ENCODE measurements around the gene VSTM4.
A peak's percentile ranks its signal among the peaks of the same experiment; 100 is the strongest.

VSTM4 gene

DNA sequence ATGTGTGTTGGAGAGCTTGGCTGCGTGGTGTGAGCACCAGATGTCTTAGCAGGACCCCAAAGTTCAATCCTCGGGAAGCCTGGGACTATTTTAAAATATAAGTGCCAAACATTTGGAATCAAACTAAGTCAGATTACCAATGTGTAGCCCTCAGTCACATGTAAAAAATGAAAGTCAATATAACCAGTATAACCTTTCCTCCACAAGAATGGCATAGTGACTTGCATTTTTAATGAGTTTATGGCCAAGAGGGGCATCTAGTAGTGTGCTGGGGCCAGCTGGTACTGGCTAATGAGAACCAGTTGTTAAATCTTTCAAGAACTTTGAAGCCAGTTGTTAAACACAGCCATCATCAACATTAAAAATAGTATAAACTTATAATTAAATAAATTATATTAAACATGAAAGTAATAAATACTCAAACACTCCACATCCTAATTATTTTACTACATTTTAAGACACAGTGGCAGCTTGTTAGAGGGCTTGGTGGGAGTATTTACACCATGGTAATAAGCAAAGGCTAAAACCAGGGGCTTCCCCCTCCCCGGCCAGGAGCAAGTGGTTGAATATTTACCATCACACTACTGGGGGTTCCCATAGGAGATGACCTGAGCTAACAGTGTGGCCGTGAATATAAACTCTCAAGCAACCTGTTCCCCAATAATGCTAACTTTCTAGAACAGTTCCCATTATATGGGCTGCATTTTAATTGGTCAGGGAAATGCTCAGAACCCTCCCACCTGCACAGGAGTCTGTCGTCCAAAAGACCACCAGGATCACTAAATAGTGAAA is 26.4 kb upstream of the VSTM4 start:
- DNase-seq: no peak

DNA sequence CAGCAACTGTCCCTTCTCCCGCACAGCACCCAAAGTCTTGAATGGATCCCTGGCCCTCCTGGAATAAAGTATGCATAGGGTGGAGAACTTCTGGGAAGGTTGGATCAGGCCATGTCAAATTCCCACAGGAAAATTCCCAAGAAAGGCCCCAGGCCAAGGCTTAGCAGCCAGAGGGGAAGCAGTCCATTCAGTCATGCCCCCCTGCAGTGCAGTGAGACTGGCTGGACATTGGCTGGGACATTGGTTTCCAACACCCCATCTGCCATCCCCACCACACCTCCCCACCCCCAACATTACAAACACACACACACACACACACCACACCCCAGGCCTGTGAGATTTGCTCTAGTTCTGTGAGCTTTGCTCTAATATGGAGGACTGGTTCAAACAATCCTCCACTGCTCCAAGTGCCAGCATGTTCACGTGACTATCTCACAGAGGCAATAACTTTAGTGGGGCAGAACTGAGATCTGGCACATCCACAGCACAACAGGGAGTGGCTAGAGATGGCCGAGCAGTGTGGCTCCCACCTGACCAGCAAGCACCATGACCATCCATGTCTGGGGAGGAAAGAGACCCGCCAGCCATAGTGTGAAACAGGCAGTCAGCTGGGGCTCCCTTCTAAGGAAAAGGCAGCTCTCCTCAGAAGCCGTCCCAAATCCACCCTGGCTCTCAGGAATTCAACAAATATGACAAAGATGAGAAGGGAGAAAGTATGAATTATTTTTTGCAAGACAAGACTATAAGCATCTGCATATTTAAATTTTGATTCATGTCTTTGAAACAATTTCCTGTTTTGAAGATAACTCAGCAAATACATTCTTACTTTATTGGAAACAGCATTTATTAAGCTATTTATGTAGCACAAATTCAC is 25.2 kb upstream of the VSTM4 start:
- no peak for DNase-seq

DNA sequence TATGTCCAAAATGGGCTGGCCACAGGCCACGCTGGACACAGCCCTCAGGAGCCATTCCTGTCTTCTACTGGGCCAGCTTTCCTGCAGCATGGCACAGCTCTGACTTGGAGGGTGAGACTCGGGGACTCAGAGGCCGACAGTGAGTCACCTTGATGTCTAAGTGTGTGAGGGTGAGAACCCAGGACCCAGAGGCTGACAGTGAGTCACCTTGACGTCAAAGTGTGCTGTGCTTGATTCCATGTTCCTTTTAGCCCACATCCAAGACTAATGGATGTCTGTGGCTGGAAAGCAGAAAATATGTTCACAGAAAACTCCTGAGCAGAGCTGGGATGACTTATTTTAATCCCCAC is 24.5 kb upstream of the VSTM4 start:
- no peak for DNase-seq

DNA sequence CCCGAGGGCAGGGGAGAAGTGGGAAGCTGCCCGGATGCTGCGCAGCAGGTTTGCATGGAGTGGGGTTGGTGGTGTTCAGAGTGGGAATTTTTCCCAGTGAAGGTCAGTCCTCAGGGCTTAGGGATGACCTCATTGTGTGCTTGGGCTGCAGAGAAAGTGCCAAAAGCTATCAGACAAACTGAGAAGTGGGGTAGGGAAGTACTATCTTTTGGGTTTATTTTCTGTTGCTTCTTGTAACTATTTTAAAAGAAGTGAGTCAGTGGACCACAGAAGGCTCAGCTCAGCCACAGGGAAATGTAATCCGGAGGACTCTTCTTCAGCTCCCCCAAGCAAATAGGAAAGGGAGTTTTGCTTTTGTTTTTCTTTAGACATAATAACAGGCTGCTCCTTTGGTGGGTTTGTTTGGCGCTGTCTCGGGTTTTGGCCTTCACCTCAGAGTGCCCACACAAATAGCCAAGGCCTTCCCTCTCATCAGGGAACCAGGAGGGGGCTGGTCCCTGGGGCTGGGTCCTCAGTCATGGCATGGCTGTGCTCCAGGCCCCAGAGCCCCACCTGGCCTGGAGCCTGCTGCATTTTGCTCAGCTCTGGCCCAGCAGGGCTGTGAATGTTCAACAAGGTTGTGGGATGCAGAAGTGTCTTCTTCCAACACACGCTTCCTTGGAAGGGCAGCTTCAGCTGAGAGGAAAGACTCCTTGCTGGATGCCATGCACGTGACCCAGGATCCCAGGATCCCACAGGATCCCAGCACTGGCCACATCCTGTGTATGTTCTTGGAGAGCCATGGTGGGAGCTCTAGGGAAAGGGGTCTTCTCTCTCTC is 23.9 kb upstream of the VSTM4 start:
- DNase-seq: peak; percentile 80 to 81

DNA sequence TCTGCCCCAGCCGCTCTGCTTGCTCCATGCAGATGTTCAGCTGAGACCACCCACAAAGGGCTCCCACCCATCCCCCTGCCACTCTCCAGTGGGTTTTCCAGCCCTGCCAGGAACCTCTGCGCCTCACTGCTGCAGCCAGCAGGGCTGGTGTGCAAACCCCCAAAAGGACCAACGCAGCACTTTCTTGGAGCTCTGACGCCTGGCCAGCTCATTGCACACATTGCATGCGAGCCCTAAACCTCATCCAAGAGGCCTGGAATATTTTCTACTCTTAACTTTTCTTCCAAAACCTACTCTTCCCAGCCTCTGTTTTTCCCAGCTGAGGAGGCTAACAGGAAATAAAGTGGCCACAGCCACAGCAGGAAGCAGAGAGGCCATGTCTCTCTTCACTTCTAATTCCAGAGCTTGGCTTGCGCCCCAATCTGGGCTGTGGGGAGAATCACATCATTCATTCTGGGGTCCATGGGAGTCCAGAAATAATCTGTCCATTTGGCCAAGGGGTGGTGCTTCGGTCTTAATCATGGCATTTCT is 23.1 kb upstream of the VSTM4 start:
- DNase-seq: no peak

DNA sequence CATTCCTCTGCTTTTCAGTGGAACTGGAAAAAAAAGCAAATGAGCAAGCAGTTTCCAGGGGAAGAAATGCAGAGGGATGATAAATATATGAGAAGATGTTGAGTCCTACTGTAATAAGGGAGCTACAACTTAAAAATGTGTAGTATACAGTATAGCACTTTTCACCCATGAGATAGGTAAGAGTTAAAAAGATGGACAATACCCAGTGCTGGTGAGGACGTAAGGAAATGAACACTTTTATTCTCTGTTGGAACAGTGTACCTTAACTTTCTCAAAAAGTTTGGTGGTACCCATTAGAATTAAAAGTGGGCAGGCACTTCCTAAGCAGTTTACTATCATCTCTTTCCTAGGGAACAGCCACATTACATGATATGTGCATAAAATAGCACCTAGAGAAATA is 21.2 kb upstream of the VSTM4 start:
- no peak for DNase-seq

DNA sequence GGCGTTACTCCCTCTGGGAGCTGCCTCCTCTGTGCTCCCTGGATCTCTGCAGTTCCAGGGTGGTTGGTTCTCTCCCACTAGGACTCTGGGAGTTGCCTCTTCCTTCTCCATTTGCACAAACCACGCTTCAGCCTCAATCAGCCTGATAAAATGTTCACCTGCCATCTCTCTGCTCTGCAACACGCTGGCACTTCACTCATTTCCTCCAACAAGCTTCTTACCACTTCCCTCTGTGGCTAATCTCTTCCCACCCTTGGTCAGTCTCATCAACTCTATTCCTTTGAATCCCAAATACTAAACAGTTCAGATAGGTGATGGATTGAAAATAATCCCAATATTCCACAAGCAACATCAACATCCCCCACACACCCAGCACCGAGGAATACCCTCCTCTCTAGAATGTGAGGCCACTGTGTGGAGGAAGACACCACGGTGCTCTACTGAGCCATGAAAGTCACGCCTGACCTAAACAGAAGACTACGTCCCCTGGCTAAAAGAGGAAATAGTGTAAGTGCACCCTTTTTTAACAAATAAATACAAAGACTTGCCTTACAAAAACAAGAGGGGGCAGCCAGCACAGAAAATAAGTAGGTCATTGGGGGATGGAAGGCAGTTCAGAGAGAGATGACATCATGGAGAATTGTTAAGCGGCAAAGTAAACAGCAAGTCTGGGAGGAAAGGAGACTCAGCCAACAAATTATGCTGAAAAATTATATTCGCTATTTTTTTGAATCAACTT is 20.4 kb upstream of the VSTM4 start:
- peak; percentile 43 to 50 for DNase-seq

DNA sequence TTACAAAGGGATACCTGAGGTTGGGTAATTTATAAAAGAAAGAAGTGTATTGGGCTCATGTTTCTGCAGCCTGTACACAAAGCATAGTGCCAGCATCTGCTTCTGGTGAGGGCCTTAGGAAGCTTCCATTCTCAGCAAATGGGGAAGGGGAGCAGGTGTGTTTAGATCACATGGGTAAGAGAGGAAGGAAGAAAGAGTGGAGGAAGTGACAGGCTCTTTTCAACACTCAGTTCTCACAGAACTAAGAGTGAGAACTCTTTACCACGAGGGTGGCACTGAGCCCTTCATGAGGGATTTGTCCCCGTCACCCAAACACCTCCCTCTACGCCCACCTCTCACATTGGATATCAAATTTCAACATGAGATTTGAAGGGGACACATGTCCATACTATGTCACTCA is 19.0 kb upstream of the VSTM4 start:
- no peak for DNase-seq

DNA sequence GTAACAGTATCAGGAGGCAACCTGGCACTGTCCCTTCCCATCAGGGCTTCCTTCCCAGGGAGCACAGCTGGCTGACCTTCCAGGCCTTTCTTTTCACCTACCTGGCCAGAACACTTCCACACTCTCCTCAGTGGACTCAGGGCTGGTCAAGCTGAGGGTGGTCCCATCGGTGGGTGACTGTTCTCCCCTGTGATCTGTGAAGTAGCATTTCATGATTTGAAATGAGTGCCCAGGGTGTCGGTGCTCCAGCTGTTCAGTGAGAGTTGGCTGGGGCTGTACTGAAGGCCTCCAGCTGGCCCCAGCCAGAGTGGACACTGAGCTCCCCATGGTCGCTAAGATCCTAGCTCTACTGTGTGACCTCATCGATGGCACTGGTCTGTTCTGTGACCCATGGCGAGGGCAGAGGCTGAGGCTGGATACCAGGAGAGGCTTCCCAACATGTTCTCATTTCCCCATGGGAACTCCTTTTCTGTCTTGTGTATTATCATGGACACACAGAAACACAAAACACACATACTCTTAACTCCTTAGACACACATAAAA is 18.5 kb upstream of the VSTM4 start, which contains the start of gene FAM170B:
Gene FAM170B, minus strand, starts transcription at position 316 of the 543 bp plus-strand sequence. Its CDS starts 103 bp downstream, at position 213.
- no peak for DNase-seq

DNA sequence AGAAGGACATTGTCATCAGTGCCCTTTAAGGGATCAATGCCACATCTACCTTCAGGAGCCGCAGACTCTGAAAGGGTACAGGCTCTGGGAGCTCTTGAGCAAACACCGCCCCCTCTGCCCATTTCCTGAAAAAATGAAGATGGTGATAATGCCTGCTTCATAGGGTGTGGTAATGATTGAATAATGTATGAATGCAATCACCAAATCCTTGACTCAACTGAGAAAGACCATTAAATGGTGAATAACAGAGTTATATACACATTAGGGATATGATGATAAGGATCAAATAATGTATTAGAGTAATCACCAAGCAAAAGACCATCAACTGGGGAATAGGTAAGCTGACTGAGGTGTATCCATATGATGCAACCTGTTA is 17.0 kb upstream of the VSTM4 start:
- DNase-seq: no peak

DNA sequence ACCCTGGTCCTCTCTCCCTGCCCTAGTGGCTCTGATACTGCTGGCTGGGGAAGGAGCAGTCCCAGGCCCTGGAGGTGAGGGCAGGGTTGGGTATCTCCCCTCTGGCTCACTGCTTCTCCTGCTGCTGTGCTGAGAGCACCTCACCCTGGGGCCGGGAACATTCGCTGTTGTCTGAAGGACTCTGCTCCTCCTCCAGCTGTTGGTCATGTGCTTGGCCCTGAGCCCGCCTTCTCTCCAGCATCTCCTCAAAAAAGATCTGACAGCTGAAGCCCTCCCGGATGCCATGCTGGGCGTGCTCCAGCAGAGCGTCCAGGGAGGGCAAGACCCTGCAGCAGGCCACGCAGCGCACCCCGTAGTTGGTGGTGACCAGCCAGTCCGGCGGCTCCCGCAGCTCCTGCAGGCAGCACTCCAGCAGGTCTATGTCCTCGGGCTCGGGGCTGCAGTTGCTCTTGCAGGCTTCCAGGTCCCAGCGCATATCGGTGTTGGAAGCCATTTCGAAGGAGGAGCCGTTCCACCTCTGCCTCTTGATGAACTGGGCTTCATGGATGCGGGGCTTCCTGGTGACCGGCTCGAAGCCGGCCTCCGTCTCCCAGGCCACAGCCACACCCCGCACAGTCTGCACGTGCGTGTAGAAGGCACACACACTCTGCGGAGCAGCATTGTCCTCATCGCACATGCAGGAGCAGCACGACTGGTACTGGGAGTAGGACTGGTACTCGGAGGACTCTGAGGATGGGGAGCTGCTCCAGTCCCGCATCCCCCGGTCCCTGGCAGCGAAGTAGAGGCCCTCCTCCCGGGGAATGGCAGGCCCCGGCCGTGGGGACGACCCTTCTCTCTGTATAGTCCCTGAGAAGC is 16.4 kb upstream of the VSTM4 start:
- no peak for DNase-seq

DNA sequence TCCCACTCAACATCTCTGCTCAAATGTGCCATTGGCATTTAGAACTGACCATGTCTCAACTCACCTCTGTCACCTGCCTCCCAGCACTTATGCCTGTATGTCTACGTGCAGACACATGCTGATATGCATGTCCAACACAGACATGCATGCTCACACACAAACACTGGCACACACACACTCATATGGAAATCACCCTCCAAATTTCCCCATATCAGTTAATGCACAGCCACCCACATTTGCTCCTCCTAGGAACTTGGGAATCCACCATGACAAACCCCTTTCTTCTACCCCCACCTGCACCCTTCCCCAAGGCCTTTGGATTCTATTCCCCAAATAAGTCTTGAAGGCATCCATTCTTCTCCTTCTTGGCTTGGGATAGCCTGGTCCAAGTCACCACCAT is 14.1 kb upstream of the VSTM4 start:
- no peak for DNase-seq

DNA sequence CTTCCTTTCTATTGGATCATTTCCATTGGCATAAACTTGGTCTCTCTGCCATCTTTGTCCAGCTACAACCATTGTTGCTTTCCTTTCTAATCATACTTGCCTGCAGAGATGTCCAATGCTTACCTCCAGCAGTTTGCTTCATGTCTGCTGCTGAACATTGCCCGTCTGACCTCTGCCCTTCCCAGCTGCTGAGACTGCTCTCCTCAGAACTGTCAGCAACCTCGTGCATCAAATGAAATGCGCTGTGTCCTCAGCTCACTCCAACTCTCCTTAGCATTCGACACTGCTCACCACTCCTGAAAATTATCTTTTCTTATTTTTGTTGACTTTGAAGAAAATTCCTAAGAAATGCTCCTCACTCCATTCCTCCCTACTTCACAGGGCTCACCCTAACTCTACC is 13.5 kb upstream of the VSTM4 start:
- no peak for DNase-seq

DNA sequence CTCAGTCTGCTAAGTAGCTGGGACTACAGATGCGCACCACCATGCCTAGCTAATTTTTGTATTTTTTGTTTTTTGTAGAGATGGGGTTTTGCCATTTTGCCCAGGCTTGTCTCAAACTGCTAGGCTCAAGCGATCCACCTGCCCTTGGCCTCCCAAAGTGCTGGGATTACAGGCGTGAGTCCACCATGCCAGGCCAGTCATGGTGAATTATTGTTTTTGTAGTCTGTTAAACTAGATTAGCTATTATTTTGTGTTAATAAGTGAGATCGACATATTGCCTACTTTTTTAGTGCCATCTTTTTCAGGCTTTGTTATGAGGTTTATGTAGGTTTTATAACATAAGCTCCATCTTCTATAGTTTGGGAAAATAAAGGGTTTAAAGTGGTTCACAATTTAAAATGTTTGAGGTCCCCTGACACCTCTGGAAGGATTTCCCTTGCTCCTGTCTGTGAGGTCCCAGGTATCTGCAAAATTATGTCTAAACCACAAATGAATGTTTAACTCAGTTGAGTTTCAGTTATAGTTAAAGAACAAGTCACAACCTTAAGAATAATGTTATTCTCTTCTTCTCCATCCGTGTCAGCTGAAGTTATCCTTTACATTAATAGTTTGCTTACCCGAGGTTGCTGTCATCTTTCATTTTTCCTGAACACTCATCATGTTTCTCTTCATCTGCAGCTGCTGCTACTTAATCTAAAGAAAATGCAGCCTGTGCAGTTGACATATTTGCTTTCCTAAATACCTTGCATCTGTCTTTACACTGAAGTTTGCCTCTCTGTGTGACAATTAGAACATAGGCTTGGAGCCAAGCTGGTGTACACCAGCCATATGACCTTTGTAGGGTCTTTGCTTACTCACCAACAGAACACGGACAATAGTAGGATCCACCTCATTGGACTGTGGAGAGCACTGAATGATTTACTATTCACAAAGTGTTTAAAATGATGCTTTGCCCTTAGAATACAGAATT is 8.9 kb upstream of the VSTM4 start:
- no peak for DNase-seq

DNA sequence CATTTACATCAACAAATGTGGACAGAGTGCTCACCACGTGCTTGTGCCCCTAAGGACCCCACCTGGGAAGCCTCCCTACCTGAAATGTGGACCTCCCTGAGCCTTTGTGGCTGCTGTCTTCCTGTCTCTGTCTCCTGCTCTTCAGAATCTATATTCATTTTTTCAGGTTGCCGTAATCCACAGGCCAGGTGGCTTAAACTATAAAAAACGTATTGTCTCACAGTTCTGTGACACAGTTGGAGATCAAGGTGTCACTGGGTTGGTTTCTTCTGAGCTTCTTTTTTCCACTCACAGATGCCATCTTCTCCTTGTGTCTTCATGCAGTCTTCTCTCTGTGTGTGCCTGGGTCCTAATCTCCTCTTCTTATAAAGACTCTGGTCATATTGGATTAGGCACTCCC is 5.6 kb upstream of the VSTM4 start:
- DNase-seq: no peak

DNA sequence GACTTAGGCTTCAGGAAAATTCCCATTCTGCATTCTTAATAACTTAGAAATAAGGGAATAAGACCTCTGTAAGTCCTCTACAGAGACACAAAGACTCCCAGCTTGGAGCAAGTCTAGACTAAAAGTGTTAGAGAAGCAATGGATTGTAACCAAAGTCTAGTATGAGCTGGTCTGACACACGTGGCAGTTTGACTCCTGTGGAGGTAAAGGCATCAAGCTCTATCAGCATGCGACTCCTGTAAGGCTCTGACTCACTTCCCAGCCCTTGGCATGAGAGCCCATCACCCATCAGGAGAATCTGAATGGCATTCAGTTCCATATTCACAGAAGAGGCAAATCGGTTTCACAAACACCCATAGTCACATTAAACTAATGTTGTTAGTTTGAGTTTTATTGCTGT is 4.4 kb upstream of the VSTM4 start:
- DNase-seq: no peak

DNA sequence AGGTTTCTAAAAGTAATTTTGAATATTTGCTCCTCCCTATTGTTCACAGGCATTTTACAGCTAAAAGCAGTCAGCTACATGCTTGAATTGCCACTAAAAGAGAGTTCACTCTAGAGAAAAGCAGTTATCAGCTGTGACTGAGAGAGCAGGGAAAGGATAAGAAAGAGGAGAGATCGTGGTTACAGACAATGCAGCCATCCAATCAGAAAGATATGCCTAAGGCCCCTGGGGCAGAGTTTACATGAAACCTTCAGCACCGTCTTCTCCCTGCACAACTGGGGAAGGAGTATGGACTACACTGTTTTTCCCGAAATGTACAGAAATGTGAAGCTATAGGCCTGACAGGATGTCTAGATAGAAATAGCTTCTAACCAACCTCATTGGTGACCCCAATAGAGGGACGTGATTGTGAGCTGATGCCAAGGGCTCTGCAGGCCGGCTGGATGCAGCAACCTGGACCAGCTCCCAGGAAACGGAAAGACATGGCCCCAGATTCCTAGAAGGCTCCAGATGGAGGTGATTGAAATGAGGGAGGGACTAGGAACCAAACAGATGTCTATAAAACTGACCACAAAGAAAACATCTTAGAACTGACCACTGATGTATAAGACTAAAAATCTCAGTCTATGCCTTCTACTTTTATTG is 3.2 kb upstream of the VSTM4 start:
- DNase-seq: no peak

DNA sequence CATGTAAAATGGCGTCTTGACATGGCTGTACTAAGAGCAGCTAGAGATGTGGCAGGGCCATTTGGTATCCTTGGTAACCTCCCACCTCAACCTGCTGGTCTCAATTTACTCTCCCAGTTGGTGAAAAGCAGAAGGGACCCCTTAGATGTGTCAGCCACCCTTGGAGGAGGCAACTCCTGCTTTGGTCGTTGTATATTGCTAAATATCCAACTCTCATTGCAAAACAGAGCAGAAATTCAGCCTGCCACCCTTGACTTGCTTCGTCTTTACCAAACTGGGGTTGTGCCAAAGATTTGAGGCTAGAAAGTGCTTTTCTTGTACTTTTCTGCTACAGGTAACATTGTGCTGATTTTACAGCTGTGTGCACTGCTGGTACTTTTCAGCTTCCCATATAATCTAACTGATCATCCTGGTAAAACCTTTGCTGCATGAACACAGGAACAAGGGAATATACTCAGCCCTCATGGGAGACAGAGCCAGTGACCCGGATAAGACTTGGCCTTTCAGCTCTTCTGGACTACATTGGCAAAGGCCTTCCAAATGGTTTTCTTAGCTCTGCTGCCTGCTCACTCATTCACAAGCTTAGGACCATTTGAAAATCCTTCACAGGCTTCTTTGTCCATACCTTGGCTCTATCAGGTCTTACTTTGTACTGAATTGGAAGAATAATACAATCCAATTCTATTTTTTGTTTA is 2.2 kb upstream of the VSTM4 start:
- DNase-seq: no peak
